Mesenchymal stem cell (in vitro differentiated cells and primary cell): ENCODE measurements around the gene EXO1.

ENCODE experiments used
- DNase-seq: peaks from one replicate; pipeline ENCODE4 v3.0.0-alpha.2; 2013
- H2AFZ ChIP-seq: one replicate; pipeline ENCODE4 v1.6.1; 2013; ENCODE audit warnings: low read depth, mild to moderate bottlenecking, control low read depth, inconsistent platforms, low read length, moderate library complexity
- H2AK5ac ChIP-seq: 2 replicates; pipeline ENCODE4 v1.6.1; 2013; ENCODE audit warnings: low read length, moderate library complexity, mild to moderate bottlenecking, inconsistent platforms; ENCODE audit not compliant: severe bottlenecking
- H2BK120ac ChIP-seq: one replicate; pipeline ENCODE4 v1.6.1; 2013; ENCODE audit warnings: low read depth, mild to moderate bottlenecking, inconsistent platforms, low read length, moderate library complexity
- H2BK12ac ChIP-seq, 2 experiments: one replicate each; pipeline ENCODE4 v1.6.1; 2013; ENCODE audit warnings: inconsistent platforms in 2 of 2, low read length in 2 of 2, mild to moderate bottlenecking in 2 of 2, moderate library complexity in 2 of 2, control low read depth in 1 of 2
- H2BK15ac ChIP-seq: one replicate; pipeline ENCODE4 v1.6.1; 2013; ENCODE audit warnings: mild to moderate bottlenecking, low read depth, inconsistent platforms; ENCODE audit not compliant: poor library complexity, severe bottlenecking
- H2BK5ac ChIP-seq: 2 replicates; pipeline ENCODE4 v1.6.1; 2013; ENCODE audit warnings: low read depth, mild to moderate bottlenecking, low read length, control low read depth, inconsistent platforms; ENCODE audit not compliant: poor library complexity, severe bottlenecking
- H3K14ac ChIP-seq, 2 experiments: one replicate each; pipeline ENCODE4 v1.6.1; 2013; ENCODE audit warnings: inconsistent platforms in 2 of 2, low read length in 2 of 2, control low read depth in 1 of 2, mild to moderate bottlenecking in 1 of 2, moderate library complexity in 1 of 2
- H3K18ac ChIP-seq, 2 experiments: one replicate each; pipeline ENCODE4 v1.6.1; 2013; ENCODE audit warnings: inconsistent platforms in 2 of 2, low read length in 2 of 2, control low read depth in 1 of 2, low read depth in 1 of 2, mild to moderate bottlenecking in 1 of 2
- H3K23ac ChIP-seq, 2 experiments: one replicate each; pipeline ENCODE4 v1.6.1; 2013; ENCODE audit warnings: inconsistent platforms in 2 of 2, low read length in 2 of 2, mild to moderate bottlenecking in 2 of 2, moderate library complexity in 2 of 2, control low read depth in 1 of 2
- H3K27ac ChIP-seq: 2 replicates; pipeline ENCODE4 v1.5.1; 2013; ENCODE audit warnings: mild to moderate bottlenecking, moderate library complexity, low read length, control low read depth, inconsistent platforms; ENCODE audit not compliant: poor library complexity, severe bottlenecking
- H3K27me3 ChIP-seq, 2 experiments: 2 replicates each; pipeline versions ENCODE4 v1.6.1 to v1.7.0; 2013; ENCODE audit warnings: low read length in 2 of 2, mild to moderate bottlenecking in 2 of 2, moderate library complexity in 2 of 2, control low read depth in 1 of 2, inconsistent platforms in 1 of 2; ENCODE audit not compliant: control insufficient read depth in 1 of 2, insufficient read depth in 1 of 2
- H3K36me3 ChIP-seq, 2 experiments: 2 replicates each; pipeline versions ENCODE4 v1.6.1 to v1.7.0; 2013; ENCODE audit warnings: low read length in 2 of 2, control low read depth in 1 of 2, inconsistent platforms in 1 of 2, low read depth in 1 of 2, mild to moderate bottlenecking in 1 of 2; ENCODE audit not compliant: insufficient read depth in 2 of 2, control insufficient read depth in 1 of 2
- H3K4ac ChIP-seq, 2 experiments: one replicate each; pipeline ENCODE4 v1.6.1; 2013; ENCODE audit warnings: inconsistent platforms in 2 of 2, low read length in 2 of 2, mild to moderate bottlenecking in 2 of 2, moderate library complexity in 2 of 2, control low read depth in 1 of 2, low read depth in 1 of 2
- H3K4me1 ChIP-seq: 2 replicates; pipeline ENCODE4 v1.6.1; 2013; ENCODE audit warnings: low read depth, low read length, control low read depth; ENCODE audit not compliant: control insufficient read depth, insufficient read depth
- H3K4me2 ChIP-seq: 2 replicates; pipeline ENCODE4 v1.6.1; 2013; ENCODE audit warnings: low read length, mild to moderate bottlenecking, inconsistent platforms; ENCODE audit not compliant: poor library complexity, severe bottlenecking
- H3K4me3 ChIP-seq, 2 experiments: 2 replicates each; pipeline versions ENCODE4 v1.5.1 to v1.7.0; 2013; ENCODE audit warnings: low read length in 2 of 2, mild to moderate bottlenecking in 2 of 2, control low read depth in 1 of 2, low read depth in 1 of 2; ENCODE audit not compliant: insufficient read depth in 1 of 2
- H3K79me1 ChIP-seq: replicated peaks from 2 replicates; pipeline ENCODE4 v1.6.1; 2013; ENCODE audit warnings: mild to moderate bottlenecking, control low read depth, low read length, inconsistent platforms; ENCODE audit not compliant: poor library complexity, severe bottlenecking
- H3K9ac ChIP-seq: 2 replicates; pipeline ENCODE4 v1.7.0; 2013; ENCODE audit warnings: mild to moderate bottlenecking, low read length, moderate library complexity
- H3K9me3 ChIP-seq: 2 replicates; pipeline ENCODE4 v1.7.0; 2013; ENCODE audit warnings: mild to moderate bottlenecking, low read length; ENCODE audit not compliant: control insufficient read depth
- H4K8ac ChIP-seq: one replicate; pipeline ENCODE4 v1.6.1; 2013; ENCODE audit warnings: inconsistent platforms, mild to moderate bottlenecking, low read length, moderate library complexity
- H4K91ac ChIP-seq: one replicate; pipeline ENCODE4 v1.6.1; 2013; ENCODE audit warnings: mild to moderate bottlenecking, low read length, inconsistent platforms
- WGBS: methylation state at CpG from one replicate; pipeline ENCODE4 v1.1.7; 2013; ENCODE audit warnings: mixed read lengths; 5-methylcytosine and 5-hydroxymethylcytosine counted together

Gene EXO1

DNA sequence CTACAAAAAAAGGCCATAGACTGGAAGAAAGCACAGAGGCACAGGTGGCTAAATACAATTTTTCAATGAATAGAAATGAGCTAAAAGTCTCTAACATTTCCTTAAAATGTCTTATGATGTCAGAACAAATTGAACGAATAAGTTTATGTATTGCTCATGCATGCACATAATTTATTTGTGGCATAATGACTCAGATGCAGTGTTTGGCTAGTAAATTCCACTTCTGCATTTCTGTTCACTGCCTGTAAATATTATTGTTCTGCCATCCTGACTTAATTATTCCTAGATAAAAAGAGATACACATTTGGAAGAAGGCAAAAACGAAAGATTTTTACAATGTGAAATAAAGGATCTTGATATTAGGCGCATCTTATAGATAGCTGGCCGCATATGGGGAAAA lies 26.6 kb upstream of the EXO1 start:
- Histone ChIP-seq H3K18ac (no peak overlapping the region), H3K79me1 (no peaks in the 10 kb centered on the region), H3K14ac (no peak overlapping the region), H3K27ac (no peak overlapping the region), H3K4ac (no peak overlapping the region), H3K23ac (no peak overlapping the region), H4K91ac (no peak overlapping the region), H2BK5ac (no peak overlapping the region), H4K8ac (no peak overlapping the region), H3K4me3 (no peak overlapping the region), H2BK15ac (no peak overlapping the region), H3K9ac (no peak overlapping the region), H2BK12ac (no peak overlapping the region), H3K36me3 (no peaks in the 10 kb centered on the region), H3K9me3 (no peaks in the 10 kb centered on the region), H3K4me1 (no peaks in the 10 kb centered on the region), H2AK5ac (no peak overlapping the region), H2AFZ (no peak overlapping the region), H3K27me3 (no peaks in the 10 kb centered on the region), H3K4me2 (no peak overlapping the region), H2BK120ac (no peak overlapping the region)
- peak; percentile 59 for DNase-seq
- WGBS, result 71% methylated on average over 3 of the region's 4 CpGs

DNA sequence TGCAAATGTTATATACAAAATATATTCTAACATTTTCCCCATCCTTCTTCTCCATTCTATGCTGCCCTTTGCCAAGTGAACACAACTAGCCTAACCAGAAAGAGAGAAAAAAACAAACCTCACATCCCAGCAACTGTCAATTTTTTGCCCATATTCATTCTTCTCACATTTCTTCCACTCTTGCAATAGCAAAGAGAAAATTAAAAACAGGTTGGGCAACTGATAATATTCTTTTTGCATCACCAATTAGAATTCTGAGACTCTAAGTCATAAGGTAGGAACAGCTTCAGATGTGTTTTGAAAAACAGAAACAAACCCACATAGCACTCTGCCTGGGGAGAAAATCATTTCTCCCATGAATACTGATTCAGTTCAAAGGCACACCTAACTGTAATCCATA lies 25.2 kb upstream of the EXO1 start:
- Histone ChIP-seq H3K79me1 (no peaks in the 10 kb centered on the region), H3K4me2 (no peak overlapping the region), H2BK12ac (no peak overlapping the region), H4K8ac (no peak overlapping the region), H3K4me1 (no peaks in the 10 kb centered on the region), H2BK5ac (no peak overlapping the region), H3K23ac (no peak overlapping the region), H3K27me3 (no peaks in the 10 kb centered on the region), H3K36me3 (no peaks in the 10 kb centered on the region), H2AFZ (no peak overlapping the region), H3K18ac (no peak overlapping the region), H3K9ac (no peak overlapping the region), H2BK120ac (no peak overlapping the region), H3K4ac (no peak overlapping the region), H3K14ac (no peak overlapping the region), H4K91ac (no peak overlapping the region), H3K4me3 (no peak overlapping the region), H3K27ac (no peak overlapping the region), H2BK15ac (no peak overlapping the region), H3K9me3 (no peaks in the 10 kb centered on the region), H2AK5ac (no peak overlapping the region)
- DNase-seq, result no peak

GRCh38 chr1:241823925-241824324 lies 24.1 kb upstream of the EXO1 start:
- Histone ChIP-seq H3K4me3 (no peak overlapping the region), H3K9me3 (no peaks in the 10 kb centered on the region), H3K14ac (no peak overlapping the region), H3K4me2 (no peak overlapping the region), H4K91ac (no peak overlapping the region), H3K36me3 (no peaks in the 10 kb centered on the region), H2BK15ac (no peak overlapping the region), H3K4me1 (peaks cover 3% of the 10 kb centered on the region), H3K18ac (no peak overlapping the region), H2BK120ac (no peak overlapping the region), H3K9ac (no peak overlapping the region), H2AFZ (no peak overlapping the region), H3K27ac (no peak overlapping the region), H3K4ac (no peak overlapping the region), H3K79me1 (no peaks in the 10 kb centered on the region), H2BK12ac (no peak overlapping the region), H4K8ac (no peak overlapping the region), H2BK5ac (no peak overlapping the region), H3K23ac (no peak overlapping the region), H3K27me3 (no peaks in the 10 kb centered on the region), H2AK5ac (no peak overlapping the region)
- DNase-seq, result no peak
- 100% methylated on average over 1 of the region's 1 CpG for WGBS

GRCh38 chr1:241825581-241825980 lies 22.4 kb upstream of the EXO1 start:
- Histone ChIP-seq H2BK5ac (no peak overlapping the region), H3K18ac (no peak overlapping the region), H3K79me1 (no peaks in the 10 kb centered on the region), H3K23ac (no peak overlapping the region), H2AK5ac (no peak overlapping the region), H4K8ac (no peak overlapping the region), H2BK120ac (no peak overlapping the region), H3K14ac (no peak overlapping the region), H2BK15ac (no peak overlapping the region), H3K4me2 (no peak overlapping the region), H2BK12ac (no peak overlapping the region), H3K9ac (peak overlapping the region; percentile 41), H3K27me3 (no peaks in the 10 kb centered on the region), H3K4ac (no peak overlapping the region), H3K36me3 (no peaks in the 10 kb centered on the region), H4K91ac (no peak overlapping the region), H3K4me1 (peaks cover 3% of the 10 kb centered on the region), H3K4me3 (peak overlapping the region in 1 of 2 experiments; percentile 33), H2AFZ (no peak overlapping the region), H3K27ac (no peak overlapping the region), H3K9me3 (no peaks in the 10 kb centered on the region)
- DNase-seq, result peak; percentile 41
